Caki2 (cell line): ENCODE measurements around the gene SCP2. TPM values are rescaled to one million over a fixed set of nuclear protein-coding genes. Genes with fewer than 3 reads are reported as not detected.

Experiments used
- DNase-seq: peaks from one replicate; pipeline ENCODE4 v3.0.0-alpha.2; 2015; ENCODE audit warnings: low read depth
- in situ Hi-C: cut with HindIII; loops from 2 replicates; pipeline ENCODE4 v1.10.0; 2016; ENCODE audit warnings: low sequenced_read_pairs, low pct_unique_long_range_greater_than_20kb, mixed read lengths
- total RNA-seq: library from RNA; depleted of rRNA; stranded (reverse); fragments of >200 nt; shearing (Covaris generic); gene quantifications from 2 replicates; pipeline ENCODE4 v1.2.3, GENCODE V29; 2014; ENCODE audit warnings: low replicate concordance; rRNA removed

Gene SCP2
- total RNA-seq: 45.1 and 54.2 TPM in 2 replicates

DNA sequence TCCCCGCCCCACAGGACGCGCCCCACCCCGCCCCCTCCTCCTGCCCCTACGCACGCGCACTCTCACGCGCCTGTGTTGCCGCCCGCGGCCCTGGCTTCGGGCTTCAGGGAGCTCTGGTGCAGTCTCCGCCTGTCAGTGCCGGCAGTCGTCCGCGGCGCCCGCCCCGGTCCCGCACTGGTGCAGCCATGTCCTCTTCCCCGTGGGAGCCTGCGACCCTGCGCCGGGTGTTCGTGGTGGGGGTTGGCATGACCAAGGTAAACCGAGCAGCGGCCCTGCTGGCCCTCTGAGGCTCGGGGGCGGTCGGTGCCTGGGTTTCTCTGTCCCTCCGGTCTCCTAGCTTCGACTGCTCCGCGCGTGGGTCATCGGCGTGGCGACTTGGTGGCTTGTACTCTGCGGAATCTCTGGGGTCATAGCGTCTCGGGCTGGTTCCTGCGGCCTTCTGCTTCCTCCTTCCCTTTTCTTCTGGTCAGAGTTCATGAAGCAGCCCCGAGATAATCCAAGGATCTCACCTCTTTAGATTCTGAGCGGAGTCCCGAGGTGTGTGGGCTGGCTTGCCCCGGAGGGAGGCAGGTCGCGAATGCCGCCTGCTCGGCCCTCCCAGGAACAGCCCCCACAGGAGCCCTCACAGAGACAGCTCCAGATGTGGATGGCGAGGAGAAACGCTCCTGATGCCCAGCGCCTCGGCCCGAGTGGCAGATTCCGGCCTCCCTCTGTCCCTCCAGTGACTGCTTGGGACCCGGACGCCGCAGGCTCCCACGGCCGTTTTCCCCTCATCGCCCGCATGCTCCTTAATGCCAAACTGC, at the start of gene SCP2:
Gene SCP2 (plus strand): TSS at position 65 of the 803 bp plus-strand sequence. CDS start 121 bp downstream, at position 186.
- peak; percentile 50 for DNase-seq
- in situ Hi-C loops: no loop called here

DNA sequence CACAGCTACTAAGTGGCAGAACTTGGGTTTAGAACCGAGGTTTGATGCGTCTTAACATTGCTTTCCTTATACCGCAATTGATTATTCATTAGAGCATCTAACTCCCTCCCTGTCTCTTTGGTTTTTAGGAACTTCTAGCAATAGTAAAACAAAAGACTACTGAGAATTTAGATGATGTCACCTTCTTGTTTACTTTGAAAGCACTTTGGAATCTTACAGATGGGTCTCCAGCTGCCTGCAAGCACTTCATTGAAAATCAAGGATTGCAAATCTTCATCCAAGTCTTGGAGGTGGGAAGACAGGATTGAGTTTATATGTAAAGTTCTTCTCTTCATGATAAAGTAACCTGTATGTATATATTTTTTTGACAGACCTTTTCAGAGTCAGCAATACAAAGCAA, 49.5 kb upstream of the SCP2 start:
- in situ Hi-C loops: no loop called here
- DNase-seq: no peak

DNA sequence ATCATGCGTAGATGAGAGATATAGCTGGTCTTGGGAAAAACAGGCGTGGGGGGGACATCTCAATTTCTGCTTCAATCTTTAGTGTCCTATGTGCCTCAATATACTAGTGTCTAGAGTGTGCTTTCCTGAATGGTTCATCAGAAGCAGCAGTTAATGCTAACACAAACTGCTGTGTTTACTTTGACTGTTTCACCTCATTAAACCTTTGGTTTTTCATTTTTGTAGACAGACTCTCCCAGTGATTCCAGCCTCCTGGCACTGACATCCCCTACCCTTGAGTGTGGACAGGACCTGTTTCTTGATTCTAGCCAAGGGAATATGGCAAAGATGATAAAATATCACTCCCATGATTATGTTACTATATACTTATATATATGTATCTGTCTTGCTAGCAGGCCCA, 46.9 kb upstream of the SCP2 start:
- in situ Hi-C loops: no loop called here
- no peak for DNase-seq

DNA sequence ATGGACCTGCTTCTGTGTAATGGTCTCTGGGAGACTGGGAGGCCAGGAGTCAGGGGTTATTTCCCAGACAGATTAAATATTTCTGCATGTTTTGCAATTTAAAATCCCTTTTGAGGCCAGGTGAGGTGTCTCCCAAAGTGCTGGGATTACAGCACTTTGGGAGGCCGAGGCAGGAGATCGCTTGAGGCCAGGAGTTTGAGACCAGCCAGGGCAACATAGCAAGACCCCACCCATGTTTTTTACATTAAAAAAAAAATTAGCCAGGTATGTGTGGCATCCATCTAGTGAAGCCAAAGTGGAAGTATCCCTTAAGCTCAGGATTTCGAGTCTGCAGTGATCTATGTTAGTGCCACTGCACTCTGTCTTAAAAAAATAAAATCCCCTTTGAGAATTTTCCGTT, 39.6 kb upstream of the SCP2 start:
- DNase-seq: no peak
- in situ Hi-C loops: no loop called here

GRCh38 chr1:52892424-52893215, 34.5 kb upstream of the SCP2 start:
- no peak for DNase-seq
- in situ Hi-C loops: no loop called here

DNA sequence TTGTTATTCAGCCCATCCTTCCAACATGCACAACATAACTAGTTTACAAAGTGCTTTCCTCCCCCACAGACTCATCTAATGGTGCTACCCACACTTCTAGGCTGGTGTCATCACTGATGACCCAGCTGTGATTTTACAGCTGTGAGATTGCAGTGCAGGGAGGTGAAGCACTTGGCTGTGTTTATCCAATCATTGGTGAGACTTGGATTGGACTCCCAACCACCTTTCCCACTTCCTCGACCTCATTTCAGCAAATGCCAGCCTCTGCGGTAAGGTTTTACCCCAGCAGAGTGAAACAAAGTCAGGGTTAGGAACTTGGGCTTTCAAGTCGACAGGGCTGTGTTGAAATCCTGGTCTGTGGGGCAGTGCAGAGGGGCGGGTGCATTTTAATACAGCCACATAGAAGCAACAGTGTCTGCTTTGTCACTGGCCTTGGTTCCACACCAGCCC, 27.6 kb upstream of the SCP2 start:
- in situ Hi-C loops: no loop called here
- DNase-seq: no peak

- in situ Hi-C loops: no loop called here
- no peak for DNase-seq
These were observed 26.7 kb upstream of the SCP2 start for GRCh38 chr1:52900402-52900801.

DNA sequence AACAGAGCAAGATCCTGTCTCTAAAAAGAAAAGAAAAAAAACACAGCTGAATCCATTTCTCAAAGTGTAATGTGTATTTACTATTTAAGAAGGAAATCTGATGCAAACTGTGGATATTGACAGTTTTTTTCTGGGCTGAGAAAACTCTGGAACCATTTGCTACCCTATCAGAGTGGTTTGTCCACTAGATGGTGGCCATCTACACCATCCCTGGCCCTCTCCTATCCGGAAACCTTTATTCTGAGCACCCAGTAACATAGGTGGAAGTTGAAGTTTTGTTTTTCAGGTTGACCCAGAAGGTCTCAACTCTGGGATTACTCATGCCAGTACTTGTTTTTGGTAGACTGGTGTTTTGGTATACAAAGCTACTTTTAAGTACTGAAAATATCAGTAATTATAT, 25.7 kb upstream of the SCP2 start:
- in situ Hi-C loops: no loop called here
- no peak for DNase-seq

- no peak for DNase-seq
- in situ Hi-C loops: no loop called here
These were observed 22.7 kb upstream of the SCP2 start for GRCh38 chr1:52904208-52904926.

DNA sequence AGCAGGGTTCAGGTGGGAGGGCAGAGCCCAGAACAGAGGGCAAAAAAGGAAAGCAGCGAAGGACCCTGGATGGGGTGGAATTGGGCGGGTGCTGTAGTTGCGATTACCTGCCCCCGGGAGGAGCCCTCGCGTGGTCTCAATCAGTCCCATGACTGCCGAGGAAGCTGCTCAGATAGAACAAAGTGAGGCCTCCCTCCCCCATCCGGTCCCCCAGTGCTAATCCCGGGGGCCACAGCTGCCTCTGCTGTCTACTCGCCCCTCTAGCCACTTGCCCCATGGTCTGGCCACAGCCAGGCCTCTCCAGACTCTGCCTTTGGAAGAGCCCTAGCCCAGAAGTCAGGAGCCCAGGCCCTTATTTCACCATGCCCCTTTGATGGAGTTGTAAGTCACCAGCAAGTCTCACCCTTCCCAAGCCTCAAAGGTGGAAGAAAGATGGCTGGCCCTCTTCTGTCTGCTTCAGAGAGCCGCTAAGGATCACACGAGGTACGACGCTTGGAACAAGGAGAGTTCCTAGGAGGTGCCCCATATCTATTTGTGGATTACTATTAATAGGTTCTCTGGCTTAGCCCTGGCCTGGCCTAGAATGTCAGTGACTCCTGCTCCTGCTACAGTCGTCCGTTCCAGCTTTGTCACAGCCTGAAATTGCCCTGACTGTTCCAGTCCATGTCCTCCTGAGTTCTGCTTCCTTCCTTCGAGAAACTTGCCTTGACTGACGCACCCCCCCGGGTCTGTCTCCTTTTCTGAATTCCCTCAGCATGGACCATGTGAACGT, 22.0 kb upstream of the SCP2 start:
- no peak for DNase-seq
- in situ Hi-C loops: no loop called here

- in situ Hi-C loops: no loop called here
- DNase-seq: no peak
These were observed 20.9 kb upstream of the SCP2 start for GRCh38 chr1:52906135-52906603.

DNA sequence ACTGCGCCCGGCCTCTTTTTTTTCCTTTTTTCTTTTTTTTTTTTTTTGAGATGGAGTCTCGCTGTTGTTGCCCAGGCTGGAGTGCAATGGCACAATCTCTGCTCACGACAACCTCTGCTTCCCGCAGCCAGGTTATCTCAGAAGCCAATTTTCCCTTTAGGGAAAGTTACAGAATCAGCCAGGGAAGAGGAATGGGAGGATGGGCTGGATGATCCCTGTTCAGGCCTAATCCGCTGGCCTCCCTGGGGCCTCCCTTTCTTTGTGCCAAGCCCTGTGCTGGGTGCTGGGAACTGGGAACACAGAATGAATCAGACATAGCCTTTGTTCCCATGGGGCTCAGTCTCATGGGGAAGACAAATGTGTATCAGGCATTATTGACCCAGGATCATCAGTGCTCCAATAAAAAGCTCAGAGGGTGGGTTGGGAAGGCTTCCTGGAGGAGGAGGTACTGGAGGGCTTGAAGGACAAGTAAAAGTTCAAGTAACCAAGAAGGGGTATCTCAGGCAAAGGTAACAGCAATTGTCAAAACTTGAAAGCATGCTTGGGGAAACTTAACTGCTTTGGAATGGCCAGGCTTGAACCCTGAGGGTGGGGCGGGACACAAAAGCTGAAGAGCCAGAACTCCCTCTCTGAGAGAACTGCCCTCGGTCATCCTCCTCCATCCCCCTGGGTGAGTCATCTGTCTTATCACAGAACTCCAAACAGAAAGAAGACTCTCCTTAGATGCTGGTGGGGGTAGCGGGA, 19.8 kb upstream of the SCP2 start:
- in situ Hi-C loops: no loop called here
- DNase-seq: no peak

GRCh38 chr1:52907812-52908153, 19.3 kb upstream of the SCP2 start:
- no peak for DNase-seq
- in situ Hi-C loops: no loop called here

- in situ Hi-C loops: no loop called here
- no peak for DNase-seq
These were observed 15.5 kb upstream of the SCP2 start for GRCh38 chr1:52911541-52911940.

DNA sequence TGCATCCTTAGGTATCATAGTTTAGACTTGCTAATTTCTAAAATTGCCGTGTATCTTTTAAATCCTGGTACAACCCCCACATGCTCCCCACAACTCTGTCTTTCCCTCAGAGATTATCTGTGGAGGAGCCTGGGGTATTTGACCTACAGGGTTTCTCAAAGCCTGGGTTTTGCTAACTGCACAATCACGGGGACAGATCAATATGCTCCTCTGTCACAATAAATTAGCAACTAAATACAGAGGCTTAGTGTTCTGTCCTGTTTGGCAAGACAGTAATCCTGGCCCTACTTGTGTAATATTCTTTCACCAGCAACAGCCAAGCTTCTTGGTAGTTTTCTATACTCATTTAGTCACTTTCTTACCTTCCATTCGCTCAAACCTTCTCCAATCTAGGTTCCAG, 14.1 kb upstream of the SCP2 start:
- in situ Hi-C loops: no loop called here
- DNase-seq: no peak

- in situ Hi-C loops: no loop called here
- DNase-seq: no peak
These were observed 13.5 kb upstream of the SCP2 start for GRCh38 chr1:52913537-52913936.

DNA sequence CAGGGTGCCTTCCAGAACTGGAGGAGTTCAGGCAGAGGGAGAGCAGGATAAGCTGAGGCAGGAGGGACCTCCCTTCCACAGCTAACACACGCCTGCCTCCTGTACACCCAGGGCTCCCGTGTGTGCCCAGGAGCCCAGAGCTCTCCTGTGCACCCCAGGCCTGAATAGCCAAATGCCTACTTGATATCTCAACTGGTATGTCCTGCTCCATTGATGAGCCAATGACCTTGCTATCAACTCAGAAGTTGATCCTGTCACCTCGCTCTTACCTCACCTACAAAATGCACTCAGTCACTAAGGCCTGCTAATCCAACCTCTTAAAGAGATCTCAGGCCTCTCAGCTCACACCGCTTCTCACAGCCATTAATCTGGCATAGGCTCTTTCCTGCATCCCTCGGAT, 12.6 kb upstream of the SCP2 start:
- in situ Hi-C loops: no loop called here
- DNase-seq: no peak
